HG03175 (cell line): Measurements from ENCODE around the gene EYA4.

ENCODE experiments used
- ATAC-seq: cut with Tn5 transposase; IDR thresholded peaks from one replicate; pipeline ENCODE4 v1.9.1; 2021; ENCODE audit warnings: mild to moderate bottlenecking, moderate library complexity; ENCODE audit not compliant: unreplicated experiment

The EYA4 gene

GRCh38 chr6:133340557-133340956, 99.4 kb downstream of the EYA4 start:
- no peak for ATAC-seq

- no peak for ATAC-seq
Measured at GRCh38 chr6:133341607-133342158, 100.5 kb downstream of the EYA4 start.

DNA sequence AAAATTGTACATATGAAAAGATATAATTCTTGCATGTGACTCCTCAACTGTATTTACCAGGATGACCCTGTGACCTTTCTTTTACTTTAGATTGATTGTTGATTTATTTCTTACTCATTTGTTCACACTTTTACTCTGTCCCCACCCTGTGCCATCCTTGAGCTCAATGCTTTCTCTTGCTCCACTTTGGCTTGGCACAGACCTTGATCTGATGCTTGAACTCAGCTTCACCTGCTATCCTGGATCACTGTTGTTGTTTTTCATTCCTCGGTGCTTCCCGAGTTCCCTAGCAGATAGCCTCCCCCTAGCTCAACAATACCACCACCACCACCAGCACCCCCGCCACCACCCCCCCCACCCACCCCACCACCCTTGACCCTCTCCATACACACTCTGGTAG, 102.1 kb downstream of the EYA4 start:
- no peak for ATAC-seq

- ATAC-seq = no peak
Measured at GRCh38 chr6:133348846-133349245, 107.7 kb downstream of the EYA4 start.

DNA sequence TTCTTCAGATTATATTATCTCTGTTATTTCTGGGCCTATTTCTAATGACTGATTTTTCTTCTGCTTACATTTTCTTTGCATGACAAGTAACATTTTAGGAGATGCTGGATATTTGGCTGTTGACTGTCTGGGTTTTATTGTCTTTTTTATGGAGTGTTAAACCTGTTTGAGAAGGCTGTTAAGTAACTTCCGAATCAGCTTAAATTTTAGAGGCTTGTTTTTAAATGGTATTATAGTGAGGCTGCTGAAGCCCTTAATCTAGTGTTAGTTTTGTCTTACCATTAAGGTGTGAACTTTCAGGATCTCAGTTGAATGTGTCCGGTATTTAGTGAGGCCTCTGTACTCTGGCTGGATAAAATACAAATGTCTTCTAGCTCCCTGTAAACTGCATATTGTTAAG, 109.8 kb downstream of the EYA4 start:
- no peak for ATAC-seq

DNA sequence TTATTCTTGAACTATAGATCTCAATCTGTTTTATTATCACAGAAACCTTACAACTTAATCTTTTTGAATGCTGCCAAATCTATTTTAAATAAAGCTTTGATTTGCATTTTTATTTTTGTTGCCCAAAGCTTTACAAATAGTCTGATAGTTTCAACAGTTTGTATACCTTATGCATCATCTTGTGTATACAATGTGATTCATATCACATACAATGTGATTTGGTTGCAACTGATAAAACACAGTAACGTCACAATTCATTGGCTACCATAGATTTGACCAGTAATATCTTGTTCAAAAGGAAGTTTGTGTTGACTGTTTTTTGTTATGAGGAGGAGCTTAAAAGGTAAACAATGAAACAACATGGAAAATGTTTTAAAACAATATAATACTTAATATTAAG, 110.9 kb downstream of the EYA4 start:
- ATAC-seq = no peak

- no peak for ATAC-seq
Measured at GRCh38 chr6:133353061-133353460, 111.9 kb downstream of the EYA4 start.

DNA sequence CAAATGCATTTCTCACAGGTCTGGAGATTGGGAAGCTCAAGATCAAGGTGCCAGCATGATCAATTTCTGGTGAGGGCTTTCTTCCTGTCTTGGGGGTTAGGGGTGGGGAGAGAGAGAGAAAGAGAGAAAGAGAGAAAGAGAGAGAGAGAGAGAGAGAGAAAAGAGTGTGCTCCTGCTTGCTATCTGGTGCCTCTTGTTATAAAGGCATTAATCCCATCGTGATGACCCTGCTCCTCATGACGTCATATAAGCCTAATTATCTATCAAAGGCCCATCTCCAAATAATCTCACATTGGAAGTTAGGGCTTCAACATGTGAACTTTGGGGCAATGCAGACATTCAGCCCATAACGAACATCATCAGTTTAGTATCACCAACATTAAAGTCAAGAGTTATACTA, 114.8 kb downstream of the EYA4 start:
- ATAC-seq = no peak

GRCh38 chr6:133358574-133359150, 117.5 kb downstream of the EYA4 start:
- no peak for ATAC-seq

DNA sequence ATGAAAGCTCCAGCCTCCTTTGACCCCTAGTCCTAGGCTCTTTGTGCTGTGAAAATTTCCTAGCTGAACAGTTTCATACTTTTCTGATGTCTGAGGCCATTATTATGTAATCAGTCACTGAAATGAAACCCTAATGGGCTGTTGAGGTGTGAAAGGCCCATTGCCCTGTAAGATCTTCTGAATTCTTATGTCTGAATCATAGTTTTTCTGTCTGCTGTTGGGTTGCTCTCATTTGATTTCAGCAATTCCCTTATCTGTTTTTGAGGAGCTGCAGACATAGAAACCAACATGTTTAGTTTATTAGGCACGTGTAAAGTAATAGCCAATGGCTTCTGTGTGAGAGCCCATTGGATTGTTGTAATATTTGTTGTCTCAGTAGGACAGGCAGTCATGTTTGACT, 118.1 kb downstream of the EYA4 start:
- no peak for ATAC-seq

- no peak for ATAC-seq
Measured at GRCh38 chr6:133359760-133360159, 118.6 kb downstream of the EYA4 start.

GRCh38 chr6:133360194-133360593, 119.0 kb downstream of the EYA4 start:
- ATAC-seq = no peak

DNA sequence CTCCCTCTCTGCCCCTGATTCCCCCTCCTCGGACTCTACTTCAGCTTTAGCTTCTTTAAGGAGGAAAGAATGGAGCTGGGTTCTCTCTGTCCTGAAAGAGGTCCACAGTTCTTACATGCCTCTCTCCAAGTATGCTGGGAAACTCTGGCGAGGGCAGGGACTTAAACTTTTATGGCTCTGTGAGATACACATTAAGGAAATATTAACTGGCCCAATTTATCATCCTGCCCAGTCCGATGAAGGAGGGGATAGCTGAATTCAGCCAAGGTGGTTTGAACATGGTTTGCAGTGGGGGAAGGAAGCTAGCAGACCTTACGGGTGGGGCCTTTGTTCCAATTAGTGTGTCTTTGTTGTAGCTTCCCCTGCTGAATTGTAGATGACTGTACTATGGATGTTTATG, 121.7 kb downstream of the EYA4 start:
- ATAC-seq = no peak

DNA sequence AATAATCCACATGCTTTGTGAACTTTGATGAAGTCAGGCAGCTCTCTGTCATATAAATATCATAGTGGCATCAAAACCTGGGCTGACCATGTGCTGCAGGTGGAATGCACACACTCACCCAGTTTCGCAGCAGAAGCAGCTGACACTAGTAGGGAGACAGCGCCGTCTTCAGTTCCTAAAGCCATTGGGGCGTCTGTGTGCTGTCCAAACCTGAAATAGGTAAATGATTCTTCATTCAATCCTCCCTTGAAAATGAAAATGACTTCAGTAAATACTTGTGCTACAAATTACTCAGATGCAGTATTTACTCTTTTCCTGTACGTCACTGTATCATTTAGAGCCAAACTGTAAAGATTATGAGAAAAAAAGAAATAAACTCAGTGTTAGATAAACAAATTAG, 127.5 kb downstream of the EYA4 start:
- no peak for ATAC-seq

GRCh38 chr6:133369773-133370272, 128.7 kb downstream of the EYA4 start:
- no peak for ATAC-seq

DNA sequence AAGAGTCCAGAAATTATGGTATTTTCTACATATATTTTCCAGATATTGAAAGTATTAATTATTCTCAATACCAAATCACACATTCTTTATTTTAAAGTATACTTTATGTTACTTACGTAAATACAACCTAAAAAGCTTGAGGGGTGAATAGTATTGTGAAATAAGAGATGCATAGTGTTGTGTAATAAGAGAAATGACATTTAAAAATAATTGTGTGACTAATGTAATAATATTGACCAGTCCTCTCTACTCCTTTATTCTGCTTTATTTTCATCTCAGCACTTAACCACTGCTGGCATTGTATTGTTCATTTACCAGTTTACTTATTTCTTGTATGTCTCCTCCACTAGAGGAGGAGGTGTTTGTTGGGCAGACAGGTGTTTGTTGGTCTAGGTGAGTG, 135.6 kb downstream of the EYA4 start:
- ATAC-seq = no peak

DNA sequence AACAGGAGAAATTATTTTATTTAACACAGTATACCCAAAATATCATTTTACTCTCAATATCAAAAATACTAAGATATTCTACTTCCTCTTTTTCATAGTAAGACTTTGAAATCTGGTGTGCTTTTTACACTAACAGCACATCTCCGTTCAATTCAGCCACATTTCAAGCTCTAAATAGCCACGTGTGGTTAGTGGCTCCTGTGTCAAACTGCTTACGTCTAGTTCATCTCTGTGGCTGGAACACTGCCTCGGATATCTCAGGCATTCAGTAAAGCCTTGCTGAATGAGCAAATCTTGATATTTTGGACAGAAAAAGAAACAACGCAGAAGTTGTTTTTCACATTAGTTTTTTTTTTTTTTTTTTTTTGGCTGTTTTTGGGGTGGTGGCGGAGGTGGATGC, 136.1 kb downstream of the EYA4 start:
- ATAC-seq = no peak

- ATAC-seq = no peak
Measured at GRCh38 chr6:133380047-133380446, 138.9 kb downstream of the EYA4 start.

GRCh38 chr6:133380723-133381122, 139.6 kb downstream of the EYA4 start:
- no peak for ATAC-seq

- ATAC-seq = no peak
Measured at GRCh38 chr6:133388731-133389130, 147.6 kb downstream of the EYA4 start.

- no peak for ATAC-seq
Measured at GRCh38 chr6:133390168-133390567, 149.0 kb downstream of the EYA4 start.

GRCh38 chr6:133392015-133392414, 150.9 kb downstream of the EYA4 start:
- no peak for ATAC-seq

GRCh38 chr6:133392641-133393040, 151.5 kb downstream of the EYA4 start:
- ATAC-seq = no peak
